Measurements from ENCODE around the gene LMO1. TPM values are rescaled to one million over a fixed set of nuclear protein-coding genes. Genes with fewer than 3 reads are reported as not detected.

Gene LMO1
- total RNA-seq, 1 experiment from 2014 or later, result 0.40 TPM

DNA sequence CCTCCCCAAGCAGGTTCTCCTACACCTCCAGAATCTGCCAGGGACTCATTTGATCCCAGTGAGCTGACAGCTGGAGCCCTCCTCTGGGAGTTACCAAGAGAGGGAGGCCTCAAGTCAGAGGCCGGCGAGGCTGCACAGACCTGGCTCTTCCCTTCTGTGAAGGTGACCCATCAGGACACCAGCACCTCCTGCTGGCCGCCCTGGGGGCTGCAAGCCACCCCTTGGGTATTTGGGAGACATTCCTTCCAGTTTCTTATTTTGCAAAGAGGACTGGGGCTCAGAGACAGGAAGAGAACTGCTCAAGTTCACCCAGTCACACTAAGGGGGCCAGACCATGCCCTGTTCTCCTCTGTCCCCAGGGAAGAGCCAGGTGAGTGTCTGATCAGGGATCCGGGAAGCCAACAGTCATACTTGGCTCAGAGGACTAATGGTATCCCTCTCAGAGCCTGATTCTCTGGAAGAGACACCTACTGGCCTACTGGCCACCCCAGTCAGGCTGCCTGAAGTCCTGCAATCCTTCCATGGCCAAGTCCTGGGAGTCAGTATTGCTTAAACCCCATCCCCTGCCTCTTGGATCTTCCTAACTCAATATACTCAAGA lies 54.4 kb downstream of the LMO1 start:
- no peak for DNase-seq (ENCODE audit: extremely low read depth, low read depth)

DNA sequence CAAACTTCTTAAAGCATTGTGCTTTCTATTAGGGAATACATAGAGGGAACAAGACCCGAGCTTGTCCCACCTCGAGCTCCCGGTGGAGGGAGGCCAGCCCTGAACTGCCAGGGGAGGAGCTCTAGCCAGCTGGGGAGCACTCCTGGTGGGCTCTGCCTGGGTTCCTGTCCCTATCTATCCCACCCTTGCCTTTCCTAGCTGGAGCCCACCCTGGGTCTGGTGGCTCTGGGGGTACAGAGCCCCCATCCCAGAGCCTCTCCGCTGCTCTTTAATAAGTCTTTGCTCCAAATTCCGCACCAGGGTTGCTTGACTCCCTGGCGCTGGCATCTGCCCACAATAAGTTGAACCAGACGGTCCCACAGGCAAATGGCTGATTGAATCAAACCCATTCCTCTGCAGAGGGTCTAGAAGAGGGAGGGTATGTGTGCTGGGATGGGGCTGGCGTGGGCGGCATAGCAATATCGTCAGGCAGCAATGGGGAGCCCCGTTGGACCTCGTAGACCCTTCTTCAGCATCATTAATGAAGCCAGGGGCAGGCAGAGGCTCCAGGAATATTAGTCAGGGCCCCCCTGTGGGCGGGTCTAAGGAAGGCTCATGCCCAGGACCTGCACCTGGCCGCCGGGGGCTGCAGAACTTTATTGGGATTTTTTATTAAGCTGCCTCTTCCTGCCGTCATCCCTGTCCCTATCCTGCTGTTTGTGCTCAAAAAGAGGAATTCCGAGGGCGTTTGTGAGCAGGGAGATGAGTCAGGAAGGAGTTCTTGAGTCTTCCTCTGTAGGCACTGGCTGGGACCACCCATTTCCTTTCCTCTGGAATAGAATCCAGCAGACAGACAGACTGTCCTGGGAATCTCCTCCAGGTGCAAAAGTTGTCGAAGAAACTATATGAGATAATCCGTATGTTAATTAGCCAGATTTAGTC lies 56.3 kb downstream of the LMO1 start:
- no peak for DNase-seq (ENCODE audit: extremely low read depth, low read depth)

DNA sequence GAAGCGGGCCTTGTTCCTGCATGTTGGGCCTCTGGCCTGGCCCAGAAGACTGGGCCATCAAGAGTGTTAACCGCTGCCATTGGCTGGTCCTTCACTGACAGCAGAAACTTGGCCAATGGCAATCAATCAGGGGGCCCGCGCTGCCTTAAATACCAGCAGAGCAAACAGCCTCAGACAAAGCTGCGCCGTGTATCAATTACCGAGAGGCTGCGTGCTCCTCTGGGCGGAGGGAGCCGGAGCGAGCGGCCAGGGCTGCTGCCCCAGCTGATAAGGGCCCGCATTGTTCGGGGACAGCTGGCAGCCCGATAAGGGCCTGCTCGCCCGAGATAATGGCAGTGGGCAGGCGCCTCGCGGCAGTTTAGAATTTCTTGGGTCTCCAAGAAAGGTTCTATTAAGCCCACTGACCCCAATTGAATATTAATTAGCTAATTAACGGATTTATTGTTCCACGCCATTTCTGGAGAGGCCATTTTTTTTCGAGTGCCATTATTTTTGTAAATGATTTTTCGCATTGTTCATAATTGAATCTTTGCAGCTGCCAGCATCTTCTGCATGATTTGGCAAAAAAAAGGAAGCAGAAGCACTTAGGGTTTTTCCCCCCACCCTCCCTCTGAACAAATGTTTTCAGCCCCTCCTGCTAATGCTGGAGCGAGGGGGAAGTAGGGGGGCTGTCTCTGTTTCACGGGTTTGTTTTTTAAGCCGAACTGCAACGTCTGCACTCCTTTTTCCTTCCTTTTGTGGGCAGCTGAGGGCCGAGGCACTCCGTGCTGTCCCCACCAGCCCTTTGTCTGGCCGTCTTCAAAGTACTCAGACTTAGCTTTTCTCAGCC lies 57.2 kb downstream of the LMO1 start:
- DNase-seq (ENCODE audit: extremely low read depth, low read depth), result no peak

DNA sequence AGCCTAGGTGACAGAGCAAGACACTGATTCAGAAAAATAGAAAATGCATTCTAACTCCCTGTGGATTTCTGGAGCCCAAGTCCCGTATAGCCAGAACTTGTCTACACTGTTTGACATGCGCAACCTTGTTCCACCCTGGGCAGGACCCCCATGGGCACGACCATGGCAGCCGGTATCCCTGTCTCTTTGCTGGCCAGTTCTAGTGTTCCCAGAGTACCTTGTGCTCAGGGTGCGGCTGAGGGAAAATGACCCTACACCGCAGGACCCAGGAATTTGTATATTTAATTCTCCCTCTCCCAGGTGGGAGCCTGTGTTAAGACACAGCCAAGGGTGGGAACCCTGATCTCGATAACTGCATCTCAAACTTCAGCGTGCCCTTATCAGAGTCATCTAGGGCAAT lies 58.1 kb downstream of the LMO1 start:
- no peak for DNase-seq (ENCODE audit: extremely low read depth, low read depth)

DNA sequence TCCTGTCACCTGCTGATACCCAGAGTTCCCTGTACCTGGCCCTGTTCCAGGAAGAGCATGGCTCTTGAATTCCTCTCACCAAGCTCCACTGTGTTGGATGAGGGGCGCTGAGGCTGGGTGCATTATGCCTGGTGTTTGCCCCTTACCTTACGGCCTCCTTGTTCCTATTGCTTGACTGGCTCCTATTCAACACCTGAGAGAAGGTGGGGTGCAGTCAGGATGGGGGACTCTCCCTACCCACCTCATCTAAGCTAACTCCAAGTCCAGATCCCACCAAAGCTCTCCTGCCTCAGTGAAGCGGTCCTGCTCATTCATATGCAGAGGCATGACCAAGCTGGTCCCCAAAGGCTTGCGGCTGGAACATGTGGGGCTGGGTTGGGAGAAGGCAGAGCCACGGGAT lies 59.1 kb downstream of the LMO1 start:
- no peak for DNase-seq (ENCODE audit: extremely low read depth, low read depth)

DNA sequence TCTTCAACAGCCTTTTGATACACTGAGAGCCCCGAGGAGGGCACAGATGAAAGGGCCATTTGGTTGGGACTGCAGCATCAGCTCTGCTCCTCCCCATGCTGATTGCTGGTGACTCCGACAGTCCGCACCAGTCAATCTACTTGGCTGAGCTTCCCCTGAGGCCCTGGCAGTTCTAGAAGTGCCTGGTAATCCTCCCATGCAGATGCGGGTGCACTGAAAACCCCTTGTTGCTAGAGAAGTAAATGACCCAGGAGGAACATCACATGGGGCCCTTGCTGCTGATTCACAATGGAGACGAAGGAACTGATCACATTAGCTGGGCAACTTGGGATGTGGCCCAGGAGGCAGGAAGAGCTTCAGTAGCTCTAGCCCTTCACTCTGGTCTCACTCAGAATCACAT lies 59.7 kb downstream of the LMO1 start:
- DNase-seq (ENCODE audit: extremely low read depth, low read depth), result no peak

DNA sequence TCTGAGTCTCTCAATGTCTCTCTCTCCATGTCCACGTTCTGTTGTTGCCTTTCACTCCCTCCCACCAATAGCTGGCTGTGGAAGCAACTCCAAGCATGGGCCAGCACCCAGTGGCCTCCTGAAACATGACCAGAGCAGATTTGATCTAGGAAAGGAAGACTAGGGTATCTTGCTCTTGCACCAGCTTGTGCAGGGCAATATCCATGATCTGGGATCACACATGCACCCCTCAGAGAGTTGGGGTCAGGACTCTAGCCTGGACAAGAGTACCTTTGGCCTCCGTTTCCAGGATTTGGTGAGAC lies 60.3 kb downstream of the LMO1 start:
- DNase-seq (ENCODE audit: extremely low read depth, low read depth), result no peak

DNA sequence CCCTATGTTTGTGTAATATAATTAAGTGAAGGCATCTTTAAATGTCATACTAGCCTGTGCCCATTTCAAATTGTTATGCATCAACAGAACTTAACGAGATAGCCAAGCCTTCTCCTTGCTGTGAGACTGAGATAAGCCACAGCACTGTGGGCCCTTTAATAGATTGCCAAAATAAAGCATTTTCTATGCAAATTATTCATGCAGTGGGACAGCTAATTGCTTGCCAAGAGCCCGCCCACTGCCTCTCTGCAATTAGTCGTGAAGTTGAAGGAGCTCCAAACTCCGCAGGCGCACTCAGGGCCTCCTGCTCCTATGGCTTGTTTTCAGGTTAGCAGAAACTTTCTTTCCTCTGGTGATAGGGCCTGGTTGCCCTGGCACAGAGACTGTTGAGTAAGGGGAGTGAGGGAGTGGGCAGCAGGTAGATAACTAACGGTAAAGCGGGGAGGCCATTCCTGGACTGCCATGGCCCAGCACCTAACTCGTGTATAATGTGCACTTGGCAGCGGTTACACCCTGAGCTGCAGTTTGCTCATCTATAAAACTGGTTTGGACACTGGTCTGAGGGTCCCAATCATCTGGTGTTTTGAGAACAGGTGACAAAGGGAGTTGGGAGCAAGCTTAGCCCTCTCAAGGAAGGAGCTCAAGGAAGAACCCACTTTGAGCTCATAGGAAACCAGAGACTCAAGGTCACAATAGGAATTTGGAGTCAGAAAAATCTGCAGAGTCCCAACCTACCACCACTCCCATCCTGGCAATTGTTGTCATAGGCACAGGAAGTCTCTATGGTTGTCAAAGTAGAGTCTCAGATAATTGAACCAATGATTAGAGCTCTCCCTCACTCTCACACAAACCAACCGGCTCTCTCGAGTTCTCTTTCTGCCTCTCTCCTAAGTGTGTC lies 60.9 kb downstream of the LMO1 start:
- no peak for DNase-seq (ENCODE audit: extremely low read depth, low read depth)

DNA sequence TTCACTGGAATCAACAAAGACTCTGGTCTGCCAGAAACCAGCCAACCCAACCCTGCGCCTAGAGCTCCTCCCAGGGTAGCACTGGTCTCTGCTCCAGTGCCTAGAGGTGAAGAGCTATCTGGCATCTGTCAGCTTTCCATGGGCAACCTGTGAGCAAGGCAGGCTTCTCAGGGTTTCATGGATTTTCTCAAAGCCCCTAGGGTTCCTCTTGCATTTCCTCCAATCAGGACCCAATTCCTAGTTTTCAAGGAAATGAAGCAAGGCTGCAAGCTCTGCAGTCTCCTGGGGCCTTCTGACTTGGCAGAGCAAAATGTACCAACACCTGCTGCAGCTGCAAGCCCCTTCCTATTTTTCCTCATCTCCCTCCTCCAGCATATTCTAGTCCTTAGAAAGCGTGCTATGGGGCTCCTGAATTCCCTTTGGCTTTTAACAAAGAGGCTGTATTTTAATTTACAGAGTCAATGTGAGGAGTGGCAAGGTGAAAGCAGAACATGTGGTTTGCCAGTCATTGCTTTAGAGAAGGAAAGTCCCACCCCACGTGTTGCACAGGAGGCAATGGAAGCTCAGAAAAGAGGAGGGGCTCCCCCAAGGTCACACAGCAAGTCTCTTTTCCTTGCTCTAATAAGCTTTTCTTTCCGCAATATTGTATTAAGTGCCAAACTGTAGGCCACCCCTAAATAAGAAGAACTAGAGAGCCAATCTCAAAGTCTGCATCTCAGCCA lies 61.9 kb downstream of the LMO1 start:
- DNase-seq (ENCODE audit: extremely low read depth, low read depth), result no peak

DNA sequence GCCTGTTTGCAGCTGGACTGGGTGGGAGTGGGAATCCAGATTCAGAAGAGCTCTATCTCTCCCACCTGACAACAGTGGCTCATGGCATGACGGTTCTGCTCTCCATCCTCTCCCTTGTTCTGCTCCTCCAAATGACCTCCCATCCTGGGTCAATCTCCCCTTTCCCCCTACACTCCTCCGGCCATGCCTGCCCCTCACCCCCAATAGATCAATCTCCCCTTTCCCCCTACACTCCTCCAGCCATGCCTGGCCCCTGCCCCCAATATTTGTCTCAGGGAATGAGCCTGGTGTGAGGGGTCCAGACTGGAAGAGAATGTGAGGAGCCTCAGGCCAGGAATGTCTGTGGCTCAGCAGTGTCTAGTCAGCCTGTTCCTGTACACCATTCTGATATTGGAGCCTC lies 64.0 kb downstream of the LMO1 start:
- no peak for DNase-seq (ENCODE audit: extremely low read depth, low read depth)

DNA sequence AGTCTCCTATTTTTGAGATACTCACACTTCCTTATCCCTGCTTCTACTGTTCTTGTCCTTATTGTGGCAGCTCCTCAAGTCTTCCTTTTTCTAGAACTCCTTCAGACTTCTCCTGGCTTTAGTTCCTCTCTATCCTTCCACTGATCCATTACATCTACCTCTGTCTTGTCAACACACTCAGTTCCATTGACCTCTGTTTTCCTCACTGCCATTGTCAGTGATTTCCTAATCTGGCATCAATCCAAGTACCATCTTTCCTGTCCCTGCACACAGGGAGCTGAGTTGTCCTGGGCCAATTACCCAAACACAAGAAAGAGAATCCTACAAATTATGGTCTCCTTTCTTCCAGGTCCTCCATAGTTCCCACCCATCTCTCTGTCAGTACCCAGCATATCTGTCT lies 66.9 kb downstream of the LMO1 start:
- DNase-seq (ENCODE audit: extremely low read depth, low read depth), result no peak

DNA sequence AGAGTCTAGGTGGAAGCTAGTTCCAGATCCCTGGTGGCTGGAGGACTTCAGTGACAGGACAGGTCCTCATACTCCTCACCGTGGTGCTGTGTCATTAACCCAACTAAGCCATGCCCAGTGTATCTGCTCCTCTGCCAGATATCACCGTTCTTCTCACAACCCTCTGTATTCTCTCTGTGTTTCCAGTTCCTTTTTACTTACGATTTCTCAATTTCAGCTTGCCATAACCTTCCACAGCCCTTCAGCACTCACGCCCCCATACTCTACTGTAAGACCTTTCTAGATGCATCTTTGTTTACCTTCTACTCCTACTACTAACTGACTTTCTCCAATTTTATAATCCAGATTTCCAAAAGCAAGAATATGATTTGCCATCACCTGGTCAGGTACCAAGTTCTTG lies 68.7 kb downstream of the LMO1 start:
- DNase-seq (ENCODE audit: extremely low read depth, low read depth), result no peak

DNA sequence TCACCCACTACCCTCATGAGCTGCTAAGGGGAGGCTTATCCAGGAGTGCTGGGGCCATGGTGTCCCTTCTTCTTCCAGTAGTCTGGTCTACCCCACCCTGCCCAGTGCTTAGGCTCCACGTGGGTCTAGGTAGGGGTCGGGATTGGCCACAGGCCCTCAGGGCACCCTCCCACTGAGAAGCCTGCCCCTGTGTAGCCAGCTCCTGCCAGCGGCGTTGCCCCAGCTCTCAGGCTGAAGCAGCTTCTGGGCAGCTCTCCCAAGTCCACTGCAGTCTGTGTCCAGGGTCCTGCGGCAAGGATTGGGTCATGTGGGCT lies 70.8 kb downstream of the LMO1 start:
- no peak for DNase-seq (ENCODE audit: extremely low read depth, low read depth)

DNA sequence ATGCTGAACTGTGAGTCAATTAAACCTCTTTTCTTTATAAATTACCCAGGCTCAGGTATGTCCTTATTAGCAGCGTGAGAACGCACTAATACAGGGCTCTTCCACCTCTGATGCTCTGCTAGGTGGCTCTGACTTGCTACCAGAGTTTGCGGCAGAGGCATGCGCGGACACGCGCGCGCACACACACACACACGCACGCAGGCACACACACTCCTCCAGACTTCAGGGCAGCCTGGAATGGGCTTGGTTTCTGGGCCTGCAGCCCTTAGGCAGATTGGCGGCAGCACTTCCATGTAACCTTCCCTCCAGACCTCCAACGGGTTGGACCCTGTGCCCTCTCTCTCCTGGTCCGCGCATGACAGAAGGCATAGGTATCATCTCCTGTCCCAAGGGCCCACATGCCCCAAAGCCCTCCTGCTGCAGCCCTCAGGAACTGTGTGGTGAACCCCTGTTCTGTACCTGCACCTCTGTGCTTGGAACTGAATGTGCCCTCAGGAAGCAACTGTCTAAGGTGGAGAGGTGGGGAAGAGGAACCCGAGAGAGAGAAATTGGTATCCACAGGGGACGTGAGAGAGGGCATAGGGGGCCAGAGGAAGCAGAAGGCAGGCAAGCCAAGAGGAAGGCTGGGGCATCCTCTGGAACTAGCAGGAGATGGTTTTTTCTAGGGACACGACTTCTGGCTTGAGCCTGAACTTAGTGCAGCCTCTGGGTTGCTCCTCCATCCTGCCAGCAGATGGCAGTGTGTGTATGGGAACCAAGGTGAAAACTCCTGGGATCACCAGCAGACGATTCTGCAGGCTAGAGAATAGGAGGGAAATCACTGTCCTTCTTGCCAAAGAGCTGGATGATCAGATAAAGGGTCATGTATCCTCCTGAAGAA lies 71.4 kb downstream of the LMO1 start:
- DNase-seq (ENCODE audit: extremely low read depth, low read depth), result peak; percentile 41

DNA sequence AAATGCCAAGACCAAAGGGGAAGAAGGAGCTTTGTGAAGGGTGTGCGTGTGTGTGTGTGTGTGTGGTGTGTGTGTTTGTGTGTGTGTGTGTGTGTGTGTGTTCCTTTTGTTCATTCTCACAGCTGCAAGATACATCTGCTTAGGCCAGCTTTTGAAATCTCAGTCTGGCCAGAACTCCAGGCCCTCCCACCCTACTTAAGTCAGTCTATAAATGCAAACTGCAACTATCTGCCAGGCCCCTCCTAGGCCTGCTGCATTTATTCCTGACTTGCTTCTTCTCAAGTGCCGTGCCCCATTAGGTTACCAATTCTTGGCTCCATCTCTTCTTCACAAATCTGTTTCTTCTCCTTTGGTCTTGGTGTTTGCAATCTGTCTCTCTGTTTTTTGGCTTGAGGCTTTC lies 73.2 kb downstream of the LMO1 start:
- DNase-seq (ENCODE audit: extremely low read depth, low read depth), result no peak

DNA sequence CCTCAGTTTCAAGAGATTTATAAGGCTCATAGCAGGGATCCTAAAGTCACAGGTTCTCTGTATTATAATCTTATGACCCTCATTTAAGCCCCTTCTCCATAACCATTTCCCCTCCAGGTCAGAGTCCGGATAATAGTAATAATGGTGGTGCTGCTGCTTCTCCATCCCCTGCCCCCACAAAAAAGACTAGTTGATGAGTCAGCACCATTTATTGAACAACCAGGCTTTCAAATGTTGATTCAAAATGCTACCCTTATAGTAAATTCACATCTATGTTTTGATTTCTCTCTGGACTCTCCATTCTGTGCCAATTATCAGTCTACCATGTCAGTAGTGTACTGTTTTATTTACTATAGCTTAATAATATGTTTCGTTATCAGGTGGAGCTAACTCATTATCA lies 77.2 kb downstream of the LMO1 start:
- DNase-seq (ENCODE audit: extremely low read depth, low read depth), result no peak

DNA sequence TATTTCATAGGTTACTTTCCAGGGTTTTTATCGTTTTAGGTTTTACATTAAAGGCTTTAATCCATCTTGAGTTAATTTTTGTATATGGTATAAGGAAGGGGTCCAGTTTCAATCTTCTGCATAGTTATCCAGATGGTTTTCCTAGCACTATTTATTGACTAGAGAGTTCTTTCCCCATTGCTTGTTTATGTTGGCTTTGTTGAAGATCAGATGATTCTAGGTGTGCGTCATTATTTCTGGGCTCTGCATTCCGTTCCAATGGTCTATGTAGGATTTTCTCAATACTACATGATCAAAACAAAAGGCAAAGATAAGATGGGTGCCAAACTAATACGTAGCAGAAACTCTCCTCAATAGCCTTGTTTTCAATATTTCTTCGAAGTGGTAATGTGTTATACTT lies 80.6 kb downstream of the LMO1 start:
- DNase-seq (ENCODE audit: extremely low read depth, low read depth), result no peak

DNA sequence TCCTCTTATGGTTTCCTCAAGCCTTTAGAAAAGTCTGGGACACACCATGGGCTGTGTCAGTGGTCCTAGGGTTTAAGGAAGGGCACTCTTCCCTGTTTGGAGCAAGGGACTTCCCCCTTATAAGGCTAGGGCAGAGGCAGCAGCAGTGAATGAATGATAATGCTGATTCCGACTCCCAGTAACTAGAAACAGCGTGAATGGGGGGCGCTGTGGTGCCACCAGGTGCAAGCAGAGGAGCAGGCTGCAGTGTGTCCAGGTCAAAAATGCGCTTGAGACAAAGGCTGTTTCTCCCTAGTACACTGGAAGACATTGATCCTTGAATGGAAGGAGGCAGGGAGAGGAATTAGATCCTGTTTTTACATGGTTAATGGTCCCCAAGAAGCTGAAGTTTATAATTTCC lies 83.2 kb downstream of the LMO1 start:
- no peak for DNase-seq (ENCODE audit: extremely low read depth, low read depth)

DNA sequence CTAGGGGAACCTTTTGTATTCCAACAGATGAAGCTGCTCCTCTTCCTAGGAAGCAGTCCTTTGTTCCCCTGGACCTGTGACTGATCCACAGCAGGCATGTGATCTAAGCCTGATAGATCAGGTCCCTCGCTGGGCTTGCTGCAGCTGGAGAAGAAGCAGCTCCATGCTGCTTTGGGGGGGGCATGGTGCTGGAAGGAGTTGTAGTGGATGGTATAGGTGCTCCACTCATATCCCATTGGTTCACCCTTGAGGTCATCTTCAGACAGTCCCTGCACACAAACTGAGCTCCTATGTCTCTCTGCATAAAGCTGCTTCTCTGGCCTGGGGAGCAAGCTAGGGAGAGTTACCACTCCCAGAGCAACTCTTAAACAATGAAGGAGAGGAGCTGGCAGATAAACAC lies 85.4 kb downstream of the LMO1 start:
- no peak for DNase-seq (ENCODE audit: extremely low read depth, low read depth)

Measured in NCI-H460 (cell line).